Measurements from ENCODE around the gene HOXD11. TPM values are rescaled to one million over a fixed set of nuclear protein-coding genes. Genes with fewer than 3 reads are reported as not detected.

Gene HOXD11
- total RNA-seq, 2 donors from 2014 or later = not detected

- no peak overlapping the region for H3K27ac ChIP-seq
- peaks cover 34% of the 10 kb centered on the region for H3K4me1 ChIP-seq
- peaks cover 0 to 88% of the 10 kb centered on the region in 2 donors for H3K27me3 ChIP-seq
- no peak overlapping the region for H3K4me3 ChIP-seq
- no peaks in the 10 kb centered on the region for H3K36me3 ChIP-seq (replicated peaks in 1 of 2; ENCODE audit: insufficient read depth in 1 of 2, low read depth in 2 of 2)
- DNase-seq (no peak), ATAC-seq (no peak)
- TF ChIP-seq CTCF (IDR thresholded peaks at IDR 0.05) (no peak), POLR2A (IDR thresholded peaks at IDR 0.05) (no peak)
- WGBS, 2 donors = 5 to 10% methylated on average over 17 of the region's 17 CpGs
- intact Hi-C loops (cut with DNase I) = loop anchor here (10.0 kb wide), 1 partner anchor 717 kb away; no protein-coding TSS in a partner anchor
- peaks cover 0 to 8% (median 0%) of the 10 kb centered on the region in 3 donors for H3K9me3 ChIP-seq
These were observed 25.7 kb upstream of the HOXD11 start for GRCh38 chr2:176081376-176081836.

- H3K27me3 ChIP-seq = peaks cover 0 to 89% of the 10 kb centered on the region in 2 donors
- H3K9me3 ChIP-seq = peaks cover 0 to 8% (median 0%) of the 10 kb centered on the region in 3 donors
- WGBS, 2 donors = 7 to 9% methylated on average over 19 to 61 of the region's 62 CpGs
- ATAC-seq (no peak), DNase-seq (no peak)
- no peak for TF ChIP-seq POLR2A (IDR thresholded peaks at IDR 0.05)
- no peak for TF ChIP-seq CTCF (IDR thresholded peaks at IDR 0.05)
- no peaks in the 10 kb centered on the region for H3K36me3 ChIP-seq (replicated peaks in 1 of 2; ENCODE audit: insufficient read depth in 1 of 2, low read depth in 2 of 2)
- intact Hi-C loops (cut with DNase I) = loop anchor here (10.0 kb wide), 1 partner anchor 717 kb away; no protein-coding TSS in a partner anchor
- peaks cover 34% of the 10 kb centered on the region for H3K4me1 ChIP-seq
- H3K4me3 ChIP-seq = no peak overlapping the region
- H3K27ac ChIP-seq = no peak overlapping the region
These were observed 25.1 kb upstream of the HOXD11 start for GRCh38 chr2:176081837-176082524.

GRCh38 chr2:176082525-176082823 is 24.6 kb upstream of the HOXD11 start:
- no peaks in the 10 kb centered on the region for H3K36me3 ChIP-seq (replicated peaks in 1 of 2; ENCODE audit: insufficient read depth in 1 of 2, low read depth in 2 of 2)
- TF ChIP-seq POLR2A (IDR thresholded peaks at IDR 0.05) = no peak
- TF ChIP-seq CTCF (IDR thresholded peaks at IDR 0.05) = no peak
- intact Hi-C loops (cut with DNase I) = loop anchor here (10.0 kb wide), 1 partner anchor 718 kb away; no protein-coding TSS in a partner anchor
- H3K4me1 ChIP-seq = peaks cover 34% of the 10 kb centered on the region
- H3K27ac ChIP-seq = no peak overlapping the region
- DNase-seq (no peak), ATAC-seq (no peak)
- H3K9me3 ChIP-seq = peaks cover 0 to 8% (median 0%) of the 10 kb centered on the region in 3 donors
- no peak overlapping the region for H3K4me3 ChIP-seq
- peaks cover under 1 to 89% of the 10 kb centered on the region in 2 donors for H3K27me3 ChIP-seq
- WGBS, 2 donors = 7 to 11% methylated on average over 10 of the region's 10 CpGs

- H3K27me3 ChIP-seq = peaks cover 6 to 92% of the 10 kb centered on the region in 2 donors
- TF ChIP-seq CTCF (IDR thresholded peaks at IDR 0.05) (no peak), POLR2A (IDR thresholded peaks at IDR 0.05) (no peak)
- no peak overlapping the region for H3K4me3 ChIP-seq
- peaks cover 40% of the 10 kb centered on the region for H3K4me1 ChIP-seq
- peaks cover 0 to 8% (median 0%) of the 10 kb centered on the region in 3 donors for H3K9me3 ChIP-seq
- intact Hi-C loops (cut with DNase I) = loop anchor here (10.0 kb wide), 1 partner anchor 718 kb away; no protein-coding TSS in a partner anchor
- H3K27ac ChIP-seq = no peak overlapping the region
- H3K36me3 ChIP-seq (replicated peaks in 1 of 2; ENCODE audit: insufficient read depth in 1 of 2, low read depth in 2 of 2) = no peaks in the 10 kb centered on the region
- DNase-seq (no peak), ATAC-seq (no peak)
- 3 to 9% methylated on average over 33 to 66 of the region's 66 CpGs for WGBS, 2 donors
These were observed 24.0 kb upstream of the HOXD11 start for GRCh38 chr2:176082824-176083751.

Data from body of pancreas (tissue), 4 donors.